SK-N-SH treated with all-trans-retinoic acid at 6 μM for 48 hours (cell line): ENCODE measurements around the gene CATSPERD.

Source experiments
- CSDC2 ChIP-seq: fragments of 250-450 bp; sonication (Bioruptor Pico); IDR thresholded peaks from 2 replicates; pipeline ENCODE4 v1.5.0; 2020; ENCODE audit warnings: mild to moderate bottlenecking, moderate library complexity
- ESRRG ChIP-seq: fragments of 250-450 bp; sonication (Bioruptor Pico); IDR thresholded peaks from 2 replicates; pipeline ENCODE4 v1.6.1; 2021; ENCODE audit warnings: mild to moderate bottlenecking
- RARB ChIP-seq: fragments of 250-450 bp; sonication (Bioruptor Pico); IDR thresholded peaks from 2 replicates; pipeline ENCODE4 v1.8.0; 2021; ENCODE audit warnings: mild to moderate bottlenecking, moderate library complexity
- TOX ChIP-seq: fragments of 250-450 bp; sonication (Bioruptor Pico); IDR thresholded peaks from 2 replicates; pipeline ENCODE4 v1.8.0; 2021; ENCODE audit warnings: mild to moderate bottlenecking, moderate library complexity, borderline replicate concordance
- TF ChIP-seq, protein P1 (sequence below): fragments of 250-450 bp; sonication (Bioruptor Pico); IDR thresholded peaks from 2 replicates; pipeline ENCODE4 v1.5.1; 2020; ENCODE audit warnings: low read depth, mild to moderate bottlenecking, moderate library complexity
- TF ChIP-seq, protein P2 (sequence below): fragments of 250-450 bp; sonication (Bioruptor Pico); IDR thresholded peaks from 2 replicates; pipeline ENCODE4 v1.8.0; 2020; ENCODE audit warnings: mild to moderate bottlenecking, moderate library complexity, borderline replicate concordance

DNA sequence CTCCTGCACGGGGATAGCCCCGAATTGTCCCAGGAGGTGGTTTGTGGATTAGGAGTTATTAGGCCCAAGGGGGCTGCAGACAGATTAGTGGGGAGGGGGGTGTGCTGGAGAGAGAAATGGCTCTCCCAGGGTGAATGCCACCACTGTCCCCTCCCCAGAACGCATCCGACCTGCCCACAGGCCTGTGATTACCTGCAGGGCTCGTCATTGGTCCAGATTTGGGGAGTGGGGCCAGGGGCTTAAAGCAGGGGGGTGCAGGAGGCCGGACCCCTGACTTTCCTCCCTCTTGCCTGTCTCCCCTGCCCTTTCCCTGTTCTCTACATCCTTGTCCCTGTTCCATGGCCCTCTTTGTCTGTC lies 85.7 kb downstream of the CATSPERD start:
- TF ChIP-seq, protein P1, sequence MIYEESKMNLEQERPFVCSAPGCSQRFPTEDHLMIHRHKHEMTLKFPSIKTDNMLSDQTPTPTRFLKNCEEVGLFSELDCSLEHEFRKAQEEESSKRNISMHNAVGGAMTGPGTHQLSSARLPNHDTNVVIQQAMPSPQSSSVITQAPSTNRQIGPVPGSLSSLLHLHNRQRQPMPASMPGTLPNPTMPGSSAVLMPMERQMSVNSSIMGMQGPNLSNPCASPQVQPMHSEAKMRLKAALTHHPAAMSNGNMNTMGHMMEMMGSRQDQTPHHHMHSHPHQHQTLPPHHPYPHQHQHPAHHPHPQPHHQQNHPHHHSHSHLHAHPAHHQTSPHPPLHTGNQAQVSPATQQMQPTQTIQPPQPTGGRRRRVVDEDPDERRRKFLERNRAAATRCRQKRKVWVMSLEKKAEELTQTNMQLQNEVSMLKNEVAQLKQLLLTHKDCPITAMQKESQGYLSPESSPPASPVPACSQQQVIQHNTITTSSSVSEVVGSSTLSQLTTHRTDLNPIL (CRISPR knock-in tag) = no peak
- TF ChIP-seq ESRRG (CRISPR knock-in tag) (no peak), CSDC2 (no peak), RARB (CRISPR knock-in tag) (no peak), TOX (no peak)
- TF ChIP-seq, protein P2, sequence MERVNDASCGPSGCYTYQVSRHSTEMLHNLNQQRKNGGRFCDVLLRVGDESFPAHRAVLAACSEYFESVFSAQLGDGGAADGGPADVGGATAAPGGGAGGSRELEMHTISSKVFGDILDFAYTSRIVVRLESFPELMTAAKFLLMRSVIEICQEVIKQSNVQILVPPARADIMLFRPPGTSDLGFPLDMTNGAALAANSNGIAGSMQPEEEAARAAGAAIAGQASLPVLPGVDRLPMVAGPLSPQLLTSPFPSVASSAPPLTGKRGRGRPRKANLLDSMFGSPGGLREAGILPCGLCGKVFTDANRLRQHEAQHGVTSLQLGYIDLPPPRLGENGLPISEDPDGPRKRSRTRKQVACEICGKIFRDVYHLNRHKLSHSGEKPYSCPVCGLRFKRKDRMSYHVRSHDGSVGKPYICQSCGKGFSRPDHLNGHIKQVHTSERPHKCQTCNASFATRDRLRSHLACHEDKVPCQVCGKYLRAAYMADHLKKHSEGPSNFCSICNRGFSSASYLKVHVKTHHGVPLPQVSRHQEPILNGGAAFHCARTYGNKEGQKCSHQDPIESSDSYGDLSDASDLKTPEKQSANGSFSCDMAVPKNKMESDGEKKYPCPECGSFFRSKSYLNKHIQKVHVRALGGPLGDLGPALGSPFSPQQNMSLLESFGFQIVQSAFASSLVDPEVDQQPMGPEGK (CRISPR knock-in tag) = no peak
